DOHH2 (cell line): ENCODE measurements around the gene CETN1.

Experiments
- H3F3A ChIP-seq: fragments of 200-600 bp; sonication (generic), shearing (Covaris generic); 2 replicates; pipeline ENCODE4 v1.6.0; 2016; ENCODE audit warnings: antibody characterized with exemption, mild to moderate bottlenecking; ENCODE audit not compliant: control insufficient read depth, insufficient read depth
- H3K27ac ChIP-seq: fragments of 200-600 bp; sonication (generic); 2 replicates; pipeline ENCODE4 v1.5.1; 2014; ENCODE audit warnings: low read depth, mild to moderate bottlenecking, low read length, moderate library complexity
- H3K27me3 ChIP-seq: fragments of 200-600 bp; sonication (generic); 2 replicates; pipeline ENCODE4 v1.6.1; 2014; ENCODE audit warnings: mild to moderate bottlenecking, low read length, mixed read lengths; ENCODE audit not compliant: control insufficient read depth
- H3K36me3 ChIP-seq: fragments of 200-600 bp; sonication (generic); 2 replicates; pipeline ENCODE4 v1.6.1; 2014; ENCODE audit warnings: mild to moderate bottlenecking, low read length, moderate library complexity, mixed read lengths; ENCODE audit not compliant: control insufficient read depth
- H3K4me1 ChIP-seq: fragments of 200-600 bp; sonication (generic); 2 replicates; pipeline ENCODE4 v1.6.1; 2014; ENCODE audit warnings: mild to moderate bottlenecking, low read length, mixed read lengths; ENCODE audit not compliant: control insufficient read depth
- H3K4me2 ChIP-seq: fragments of 200-600 bp; sonication (generic); 2 replicates; pipeline ENCODE4 v1.6.0; 2014; ENCODE audit warnings: mild to moderate bottlenecking, low read length, moderate library complexity
- H3K4me3 ChIP-seq: fragments of 200-600 bp; sonication (generic); 2 replicates; pipeline ENCODE4 v1.5.1; 2014; ENCODE audit warnings: mild to moderate bottlenecking, low read length, mixed read lengths
- H3K79me2 ChIP-seq: fragments of 200-600 bp; sonication (generic); 2 replicates; pipeline ENCODE4 v1.6.1; 2014; ENCODE audit warnings: mild to moderate bottlenecking, low read length, mixed read lengths; ENCODE audit not compliant: control insufficient read depth
- H3K9me2 ChIP-seq: fragments of 200-600 bp; sonication (generic); replicated peaks from 2 replicates; pipeline ENCODE4 v1.6.1; 2014; ENCODE audit warnings: mild to moderate bottlenecking, low read length, mixed read lengths; ENCODE audit not compliant: control insufficient read depth
- H3K9me3 ChIP-seq: fragments of 200-600 bp; sonication (generic); 2 replicates; pipeline ENCODE4 v1.6.1; 2014; ENCODE audit warnings: antibody characterized with exemption, low read length, mixed read lengths; ENCODE audit not compliant: control insufficient read depth, insufficient read depth
- H4K20me1 ChIP-seq: fragments of 200-600 bp; sonication (generic); 2 replicates; pipeline ENCODE4 v1.6.0; 2014; ENCODE audit warnings: low read depth, mild to moderate bottlenecking, antibody characterized with exemption, low read length, moderate library complexity; ENCODE audit not compliant: control insufficient read depth, insufficient read depth
- CTCF ChIP-seq: fragments of 200-600 bp; sonication (generic); IDR thresholded peaks from one replicate; pipeline ENCODE4 v1.5.1; 2014; ENCODE audit warnings: antibody characterized with exemption, mild to moderate bottlenecking, low read depth, low read length; ENCODE audit not compliant: poor library complexity, severe bottlenecking
- EZH2phosphoT487 ChIP-seq: fragments of 200-600 bp; sonication (generic); IDR thresholded peaks from 2 replicates; pipeline ENCODE4 v1.6.1; 2017; ENCODE audit warnings: borderline replicate concordance, mild to moderate bottlenecking, antibody characterized with exemption, low read length, moderate library complexity, mixed read lengths

The CETN1 gene

GRCh38 chr18:555705-556457 is 24.3 kb upstream of the CETN1 start:
- Histone ChIP-seq H3K9me2 (no peaks in the 10 kb centered on the region), H3K27me3 (no peaks in the 10 kb centered on the region), H3K4me1 (no peaks in the 10 kb centered on the region), H3K27ac (no peak overlapping the region), H3K36me3 (no peaks in the 10 kb centered on the region), H3K79me2 (no peaks in the 10 kb centered on the region), H3K4me3 (no peak overlapping the region), H3K4me2 (no peak overlapping the region), H3F3A (no peaks in the 10 kb centered on the region), H3K9me3 (no peaks in the 10 kb centered on the region), H4K20me1 (no peaks in the 10 kb centered on the region)
- TF ChIP-seq CTCF (no peak), EZH2phosphoT487 (no peak)

- Histone ChIP-seq H3K9me3 (no peaks in the 10 kb centered on the region), H3K79me2 (no peaks in the 10 kb centered on the region), H3K4me3 (no peak overlapping the region), H3K4me2 (no peak overlapping the region), H3K9me2 (no peaks in the 10 kb centered on the region), H3K4me1 (no peaks in the 10 kb centered on the region), H4K20me1 (no peaks in the 10 kb centered on the region), H3F3A (no peaks in the 10 kb centered on the region), H3K27me3 (no peaks in the 10 kb centered on the region), H3K27ac (no peak overlapping the region), H3K36me3 (no peaks in the 10 kb centered on the region)
- TF ChIP-seq EZH2phosphoT487 (no peak), CTCF (no peak)
Measured at GRCh38 chr18:564708-565561, 15.2 kb upstream of the CETN1 start.

- H4K20me1 ChIP-seq, result no peaks in the 10 kb centered on the region
- H3K79me2 ChIP-seq, result no peaks in the 10 kb centered on the region
- H3K4me3 ChIP-seq, result no peak overlapping the region
- H3F3A ChIP-seq, result no peaks in the 10 kb centered on the region
- H3K4me1 ChIP-seq, result no peaks in the 10 kb centered on the region
- H3K9me3 ChIP-seq, result no peaks in the 10 kb centered on the region
- no peak overlapping the region for H3K27ac ChIP-seq
- no peak overlapping the region for H3K4me2 ChIP-seq
- TF ChIP-seq EZH2phosphoT487, result no peak
- TF ChIP-seq CTCF, result no peak
- H3K9me2 ChIP-seq, result no peaks in the 10 kb centered on the region
- no peaks in the 10 kb centered on the region for H3K27me3 ChIP-seq
- no peaks in the 10 kb centered on the region for H3K36me3 ChIP-seq
Measured at GRCh38 chr18:565562-566061, 14.6 kb upstream of the CETN1 start.
